GM12878 (cell line): ENCODE results near the gene FAM187B. TPM values are rescaled to one million over a fixed set of nuclear protein-coding genes. Genes with fewer than 3 reads are reported as not detected.

ENCODE experiments used
- EP300 ChIP-seq, 2 experiments: fragments of 150-350 bp in 1 of 2; IDR thresholded peaks; 2 replicates each; pipeline ENCODE4 v1.6.1; 2011 to 2012; ENCODE audit warnings: low read depth in 2 of 2, low read length in 2 of 2, borderline replicate concordance in 1 of 2, improper control_type of control experiment in 1 of 2, inconsistent platforms in 1 of 2; ENCODE audit not compliant: control insufficient read depth in 1 of 2
- FOS ChIP-seq: IDR thresholded peaks from 3 replicates; pipeline ENCODE4 v1.6.1; 2011; ENCODE audit warnings: borderline replicate concordance; ENCODE audit not compliant: insufficient read length; ENCODE audit errors: extremely low read depth
- IKZF2 ChIP-seq, 2 experiments: fragments of 450-650 bp; IDR thresholded peaks; 2 replicates each; pipeline ENCODE4 v1.6.1; 2017; ENCODE audit warnings: mild to moderate bottlenecking in 2 of 2, moderate library complexity in 2 of 2
- JUNB ChIP-seq: IDR thresholded peaks from 2 replicates; pipeline ENCODE4 v1.6.1; 2016; ENCODE audit warnings: antibody characterized with exemption, mild to moderate bottlenecking
- MTA3 ChIP-seq: IDR thresholded peaks from 2 replicates; pipeline ENCODE4 v1.6.1; 2012; ENCODE audit warnings: low read length, inconsistent platforms, borderline replicate concordance
- RB1 ChIP-seq: fragments of 450-650 bp; formaldehyde crosslinking; IDR thresholded peaks from 2 replicates; pipeline ENCODE4 v1.6.1; 2017; ENCODE audit warnings: mild to moderate bottlenecking, borderline replicate concordance
- SP1 ChIP-seq: IDR thresholded peaks from one replicate; pipeline ENCODE4 v1.6.1; 2011; ENCODE audit warnings: low read depth, low read length
- polyA plus RNA-seq, 11 experiments: library from polyadenylated mRNA; depleted of rRNA in 4 of 11; unstranded in 6 of 11; stranded (reverse) in 5 of 11; fragments of >200 nt; fragmentation: Nextera tagmentation in 4 of 11; fragmentation: Illumina TruSeq in 1 of 11; extraction: Ambion mirVana in 4 of 11; extraction: Trizol in 1 of 11; gene quantifications; 1 replicate in 1 of 11; 2 replicates in 10 of 11; pipeline versions ENCODE4 v1.2.1 to v1.2.3, GENCODE V29; 2011 to 2016; ENCODE audit warnings: inconsistent platforms in 2 of 11, missing spikeins in 2 of 11, low read depth in 1 of 11
- total RNA-seq, 4 experiments: library from RNA; depleted of rRNA in 3 of 4; stranded (reverse); fragments of >200 nt in 3 of 4; fragmentation: Illumina TruSeq in 1 of 4; extraction: Trizol in 1 of 4; gene quantifications; 2 replicates each; pipeline versions ENCODE4 v1.2.1 to v1.2.3, GENCODE V29; 2013 to 2021
- TF ChIP-seq, protein P1 (sequence below): fragments of 450-650 bp; IDR thresholded peaks from 2 replicates; pipeline ENCODE4 v1.6.1; 2016; ENCODE audit warnings: mild to moderate bottlenecking, moderate library complexity, borderline replicate concordance
- TF ChIP-seq, protein P2 (sequence below): IDR thresholded peaks from 2 replicates; pipeline ENCODE4 v1.6.1; 2011; ENCODE audit warnings: mild to moderate bottlenecking, low read depth, low read length, moderate library complexity; ENCODE audit not compliant: insufficient replicate concordance

Gene FAM187B
- total and polyA plus RNA-seq, 10 of the 15 experiments (the other 5 are each of a cell fraction or from before 2014, with no cell fraction given) = 0.05 TPM; not detected in 9

DNA sequence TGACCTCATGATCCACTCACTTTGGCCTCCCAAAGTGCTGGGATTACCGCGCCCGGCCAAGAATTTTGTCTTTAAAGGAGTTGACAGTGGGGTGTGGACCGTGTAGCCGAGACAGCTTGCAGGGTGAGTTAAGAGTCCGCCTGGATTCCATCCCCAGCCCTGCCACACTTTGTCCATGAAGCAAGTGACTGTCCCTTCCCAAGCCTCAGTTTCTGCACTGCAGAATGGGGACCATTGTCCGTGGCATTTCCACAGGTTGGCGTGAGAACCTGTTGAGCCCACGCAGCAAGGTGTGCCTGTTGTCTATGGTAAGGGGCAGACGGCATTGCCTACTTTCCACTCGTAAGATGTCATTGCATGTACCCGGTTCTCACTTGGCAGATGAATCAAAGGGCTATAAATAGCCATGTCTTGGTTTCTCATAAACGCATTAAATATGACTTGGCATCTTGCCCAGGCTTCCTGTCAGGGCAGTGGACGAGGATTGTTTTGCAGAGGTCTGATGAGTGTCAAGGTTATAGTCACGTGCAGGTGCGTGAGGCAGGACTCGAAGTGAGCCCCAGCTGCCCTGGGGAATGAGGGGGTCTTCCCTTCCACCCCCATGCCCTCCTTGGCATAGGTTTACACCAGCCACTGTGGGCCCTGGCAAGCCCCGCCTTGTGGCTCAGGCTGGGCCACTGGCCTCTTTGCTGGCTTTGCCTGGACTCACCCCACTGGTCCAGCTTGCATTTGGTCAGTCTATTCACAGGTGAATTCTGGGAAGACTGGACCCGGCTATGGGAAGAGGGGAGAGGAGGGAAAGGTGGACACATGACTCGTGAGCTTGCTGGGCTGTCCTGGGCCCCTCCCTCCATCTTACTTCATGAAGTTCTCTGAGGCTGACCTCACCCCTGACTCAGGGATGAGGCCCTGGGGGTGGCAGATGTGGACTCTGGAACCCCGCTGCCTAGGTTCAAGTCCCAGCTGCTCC, 14.6 kb downstream of the FAM187B start (continued):
- TF ChIP-seq IKZF2 (IDR thresholded peaks at IDR 0.05) = peak; percentile 66 to 81
- TF ChIP-seq RB1 = no peak
- TF ChIP-seq, protein P1, sequence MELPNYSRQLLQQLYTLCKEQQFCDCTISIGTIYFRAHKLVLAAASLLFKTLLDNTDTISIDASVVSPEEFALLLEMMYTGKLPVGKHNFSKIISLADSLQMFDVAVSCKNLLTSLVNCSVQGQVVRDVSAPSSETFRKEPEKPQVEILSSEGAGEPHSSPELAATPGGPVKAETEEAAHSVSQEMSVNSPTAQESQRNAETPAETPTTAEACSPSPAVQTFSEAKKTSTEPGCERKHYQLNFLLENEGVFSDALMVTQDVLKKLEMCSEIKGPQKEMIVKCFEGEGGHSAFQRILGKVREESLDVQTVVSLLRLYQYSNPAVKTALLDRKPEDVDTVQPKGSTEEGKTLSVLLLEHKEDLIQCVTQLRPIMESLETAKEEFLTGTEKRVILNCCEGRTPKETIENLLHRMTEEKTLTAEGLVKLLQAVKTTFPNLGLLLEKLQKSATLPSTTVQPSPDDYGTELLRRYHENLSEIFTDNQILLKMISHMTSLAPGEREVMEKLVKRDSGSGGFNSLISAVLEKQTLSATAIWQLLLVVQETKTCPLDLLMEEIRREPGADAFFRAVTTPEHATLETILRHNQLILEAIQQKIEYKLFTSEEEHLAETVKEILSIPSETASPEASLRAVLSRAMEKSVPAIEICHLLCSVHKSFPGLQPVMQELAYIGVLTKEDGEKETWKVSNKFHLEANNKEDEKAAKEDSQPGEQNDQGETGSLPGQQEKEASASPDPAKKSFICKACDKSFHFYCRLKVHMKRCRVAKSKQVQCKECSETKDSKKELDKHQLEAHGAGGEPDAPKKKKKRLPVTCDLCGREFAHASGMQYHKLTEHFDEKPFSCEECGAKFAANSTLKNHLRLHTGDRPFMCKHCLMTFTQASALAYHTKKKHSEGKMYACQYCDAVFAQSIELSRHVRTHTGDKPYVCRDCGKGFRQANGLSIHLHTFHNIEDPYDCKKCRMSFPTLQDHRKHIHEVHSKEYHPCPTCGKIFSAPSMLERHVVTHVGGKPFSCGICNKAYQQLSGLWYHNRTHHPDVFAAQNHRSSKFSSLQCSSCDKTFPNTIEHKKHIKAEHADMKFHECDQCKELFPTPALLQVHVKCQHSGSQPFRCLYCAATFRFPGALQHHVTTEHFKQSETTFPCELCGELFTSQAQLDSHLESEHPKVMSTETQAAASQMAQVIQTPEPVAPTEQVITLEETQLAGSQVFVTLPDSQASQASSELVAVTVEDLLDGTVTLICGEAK = no peak
- TF ChIP-seq SP1 = peak; percentile 52
- TF ChIP-seq, protein P2, sequence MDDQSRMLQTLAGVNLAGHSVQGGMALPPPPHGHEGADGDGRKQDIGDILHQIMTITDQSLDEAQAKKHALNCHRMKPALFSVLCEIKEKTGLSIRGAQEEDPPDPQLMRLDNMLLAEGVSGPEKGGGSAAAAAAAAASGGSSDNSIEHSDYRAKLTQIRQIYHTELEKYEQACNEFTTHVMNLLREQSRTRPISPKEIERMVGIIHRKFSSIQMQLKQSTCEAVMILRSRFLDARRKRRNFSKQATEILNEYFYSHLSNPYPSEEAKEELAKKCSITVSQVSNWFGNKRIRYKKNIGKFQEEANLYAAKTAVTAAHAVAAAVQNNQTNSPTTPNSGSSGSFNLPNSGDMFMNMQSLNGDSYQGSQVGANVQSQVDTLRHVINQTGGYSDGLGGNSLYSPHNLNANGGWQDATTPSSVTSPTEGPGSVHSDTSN = peak; percentile 16
- TF ChIP-seq JUNB = peak; percentile 55
- TF ChIP-seq EP300 (IDR thresholded peaks at IDR 0.05; ENCODE audit: borderline replicate concordance in 1 of 2, control insufficient read depth in 1 of 2, low read depth in 2 of 2, low read length in 2 of 2) = peak; percentile 87 to 92
- no peak for TF ChIP-seq FOS
- 0 out of 2 replicates have a peak, but pooled peaks have one; percentile 50 for TF ChIP-seq MTA3
